ENCODE results near the gene IER2. TPM values are rescaled to one million over a fixed set of nuclear protein-coding genes. Genes with fewer than 3 reads are reported as not detected.

The IER2 gene
- total and polyA plus RNA-seq, 9 of the 15 experiments (the other 6 are each of a cell fraction or from before 2014, with no cell fraction given), result 4.5 to 205 (median 23.7) TPM

DNA sequence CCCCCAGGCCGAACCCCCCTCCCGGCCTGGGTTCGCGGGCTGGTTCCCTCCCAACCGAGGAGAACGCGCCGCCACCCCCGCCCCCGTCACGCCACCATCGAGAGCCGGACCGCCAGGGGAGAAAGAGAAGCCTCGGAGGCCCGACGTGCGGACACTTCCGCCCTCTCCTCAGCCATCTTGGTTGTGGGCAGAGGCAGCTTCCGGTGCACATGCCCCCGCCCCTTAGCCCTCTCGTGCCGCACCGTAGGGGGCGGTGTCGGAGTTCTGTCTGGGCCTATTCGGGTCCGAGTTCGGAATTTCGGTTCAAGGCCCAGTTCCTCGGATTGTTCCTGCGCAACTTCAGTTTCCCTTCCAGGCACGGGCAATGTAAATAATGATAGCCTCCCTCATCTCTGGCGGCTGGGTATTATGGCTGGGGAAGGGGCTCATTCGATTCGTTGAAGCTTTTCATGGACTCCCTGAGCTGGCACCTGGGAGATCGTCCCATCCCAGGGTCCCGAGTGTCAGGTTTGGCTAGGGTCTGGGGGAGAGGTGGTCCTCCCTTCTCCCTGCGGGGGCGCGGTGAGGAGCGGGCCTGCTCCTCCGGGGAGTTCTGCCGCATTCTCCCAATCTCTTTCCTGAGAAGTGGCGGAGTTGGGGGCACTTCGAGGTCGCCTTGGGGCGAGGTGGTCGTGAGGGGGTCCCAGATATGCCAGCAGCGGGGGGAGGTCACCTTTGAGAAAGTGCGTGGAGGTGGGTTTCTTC is at the start of gene IER2, which contains the start of gene STX10 (continued):
- TF ChIP-seq FOXA3 (CRISPR knock-in tag; conservative IDR thresholded peaks at IDR 0.05 in 1 of 2, IDR thresholded peaks at IDR 0.05 in 1 of 2) (peak in 1 of 2 experiments; percentile 82; a peak in 2 of 4 replicates), ZSCAN32 (CRISPR knock-in tag; IDR thresholded peaks at IDR 0.05) (no peak), HES1 (IDR thresholded peaks at IDR 0.05; ENCODE audit: low read depth) (no peak; the same call in 1 of the 2 replicates), ZBTB7A (IDR thresholded peaks at IDR 0.05; ENCODE audit: borderline replicate concordance, control insufficient read depth, low read depth, low read length) (peak; percentile 95), E2F1 (CRISPR knock-in tag; IDR thresholded peaks at IDR 0.05) (no peak), ZNF780A (CRISPR knock-in tag; IDR thresholded peaks at IDR 0.05) (no peak), ZNF282 (CRISPR knock-in tag; IDR thresholded peaks at IDR 0.05) (no peak), KDM4B (IDR thresholded peaks at IDR 0.05; ENCODE audit: borderline replicate concordance in 2 of 2, low read depth in 1 of 2) (peak in 1 of 2 experiments; percentile 94; a peak in 2 of 4 replicates), SNAPC5 (CRISPR knock-in tag; IDR thresholded peaks at IDR 0.05) (no peak), EZH2 (IDR thresholded peaks at IDR 0.05; ENCODE audit: borderline replicate concordance, low read depth, low read length) (no peak), ZNF764 (CRISPR knock-in tag; IDR thresholded peaks at IDR 0.05; ENCODE audit: low read depth) (no peak), COPS2 (conservative IDR thresholded peaks at IDR 0.05) (no peak), ZNF384 (IDR thresholded peaks at IDR 0.05; ENCODE audit: low read depth, low read length) (peak; percentile 34), U2AF2 (optimal IDR thresholded peaks at IDR 0.05; ENCODE audit: low read depth, low read length) (no peak), ATF6 (CRISPR knock-in tag; IDR thresholded peaks at IDR 0.05) (peak; percentile 77), ZNF24 (IDR thresholded peaks at IDR 0.05) (peak; percentile 16; the same call in 1 of the 2 replicates), ELF1 (tag; IDR thresholded peaks at IDR 0.05) (peak; percentile 98), CEBPZ (IDR thresholded peaks at IDR 0.05; ENCODE audit: borderline replicate concordance, low read depth, low read length) (no peak), GTF2F1 (IDR thresholded peaks at IDR 0.05; ENCODE audit: low read depth, low read length) (peak; percentile 43; the same call in 1 of the 2 replicates), RAD51 (IDR thresholded peaks at IDR 0.05; ENCODE audit: borderline replicate concordance, low read depth) (peak; percentile 48; the same call in 1 of the 2 replicates)
